NCI-H2196 treated with DMSO at 0.1 percent for 48 hours (cell line): ENCODE data around the gene PI4KB.
"Not testable (repeated sequence)": the region's sequence is repeated elsewhere in the genome, so short reads cannot be mapped to it uniquely, and the experiment has no call there.

ENCODE experiments used
- DNase-seq: peaks from one replicate; lab custom pipeline; 2025; ENCODE audit not compliant: unreplicated experiment; lab: John Stamatoyannopoulos, UW

The PI4KB gene

DNA sequence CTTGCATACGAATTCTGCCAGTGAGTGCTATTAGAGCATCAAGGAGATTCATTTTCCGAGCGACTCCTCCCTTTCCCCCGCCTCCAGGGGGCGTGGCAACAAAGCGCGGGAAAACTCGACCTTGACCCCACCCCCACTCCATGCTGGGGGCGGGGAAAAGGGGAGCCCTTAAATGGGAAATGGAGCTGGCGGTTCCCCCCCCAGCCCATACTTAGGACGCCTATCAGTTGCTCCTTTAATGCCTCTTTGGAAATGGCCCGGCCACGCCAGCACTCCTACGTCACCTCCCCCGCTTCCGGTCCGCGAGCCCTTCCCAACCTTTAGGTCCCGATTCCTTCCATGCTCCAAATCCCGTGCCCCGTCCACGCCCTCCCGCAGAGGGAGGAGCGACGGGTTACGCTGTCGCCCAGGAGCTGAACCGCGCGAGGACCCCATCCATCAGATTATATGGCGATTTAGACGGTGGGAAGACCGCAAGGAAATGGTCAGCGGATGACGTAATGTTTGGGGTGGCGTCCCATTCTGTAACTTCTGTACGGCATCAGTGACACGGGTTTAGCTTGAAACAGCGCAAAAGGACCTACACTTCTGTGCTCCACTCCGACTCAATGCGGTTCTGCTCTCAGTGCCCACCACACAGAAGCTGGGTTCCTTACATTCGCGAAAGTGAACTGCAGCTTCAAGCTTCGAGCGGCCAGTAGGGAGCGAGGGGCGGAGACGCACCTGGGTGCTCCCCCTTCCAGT is 45.8 kb downstream of the PI4KB start:
- peak; percentile 92 for DNase-seq

GRCh38 chr1:151277249-151277648 is 50.0 kb downstream of the PI4KB start:
- no peak for DNase-seq

GRCh38 chr1:151275341-151275740 is 51.9 kb downstream of the PI4KB start:
- not testable (repeated sequence) for DNase-seq

- no peak for DNase-seq
These were observed 53.2 kb downstream of the PI4KB start for GRCh38 chr1:151273924-151274466.

DNA sequence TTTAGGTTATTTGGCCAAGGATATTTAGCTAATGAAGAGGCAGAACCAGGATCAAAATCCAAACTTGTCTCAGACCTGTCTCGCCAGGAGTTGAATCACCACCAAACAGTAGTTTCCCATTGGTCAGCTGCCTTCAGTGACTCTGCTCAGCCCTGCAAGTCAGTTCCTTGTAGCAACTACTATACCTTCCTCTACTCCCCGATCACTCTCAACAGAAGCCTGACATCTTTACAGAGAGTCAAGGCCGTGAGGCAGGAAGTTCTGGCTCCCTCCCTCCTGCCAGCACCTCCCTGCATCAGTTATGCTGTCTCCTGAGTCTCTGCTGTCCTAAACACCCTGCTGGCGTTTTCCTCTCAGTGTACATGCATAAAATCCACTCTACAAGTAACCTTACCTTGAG is 59.5 kb downstream of the PI4KB start:
- no peak for DNase-seq

GRCh38 chr1:151266821-151267220 is 60.4 kb downstream of the PI4KB start:
- no peak for DNase-seq

DNA sequence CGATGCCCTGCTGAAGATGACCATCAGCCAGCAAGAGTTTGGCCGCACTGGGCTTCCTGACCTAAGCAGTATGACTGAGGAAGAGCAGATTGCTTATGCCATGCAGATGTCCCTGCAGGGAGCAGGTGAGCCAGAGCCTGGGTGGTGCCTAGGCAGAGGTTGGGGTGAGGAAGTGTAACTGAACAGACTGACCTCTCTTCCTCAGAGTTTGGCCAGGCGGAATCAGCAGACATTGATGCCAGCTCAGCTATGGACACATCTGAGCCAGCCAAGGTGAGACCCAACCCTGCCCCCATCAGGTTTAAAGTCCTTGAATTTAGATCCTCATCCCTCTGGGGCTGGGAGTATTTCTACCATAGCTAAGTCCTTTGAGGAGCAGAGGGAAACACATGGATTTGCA is 60.9 kb downstream of the PI4KB start:
- no peak for DNase-seq

GRCh38 chr1:151265446-151266236 is 61.6 kb downstream of the PI4KB start:
- DNase-seq = no peak

DNA sequence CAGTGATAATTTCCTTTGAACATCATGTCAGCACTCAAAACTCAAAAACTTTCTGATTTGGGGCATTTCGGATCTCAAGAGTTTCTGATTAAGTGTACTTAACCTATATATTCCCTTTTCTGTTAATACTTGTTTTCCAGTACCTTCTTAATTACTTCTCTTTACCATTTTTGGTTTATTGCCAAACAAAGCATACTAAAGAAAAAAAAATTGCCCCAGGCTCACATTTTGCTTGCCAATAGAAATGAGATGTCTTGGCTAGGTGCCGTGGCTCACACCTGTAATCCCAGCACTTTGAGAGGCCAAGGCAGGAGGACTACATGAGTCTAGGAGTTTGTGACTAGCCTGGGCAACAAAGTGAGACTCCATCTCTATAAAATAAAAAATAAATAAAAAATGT is 67.9 kb downstream of the PI4KB start:
- no peak for DNase-seq

- no peak for DNase-seq
These were observed 71.8 kb downstream of the PI4KB start for GRCh38 chr1:151255381-151255780.

DNA sequence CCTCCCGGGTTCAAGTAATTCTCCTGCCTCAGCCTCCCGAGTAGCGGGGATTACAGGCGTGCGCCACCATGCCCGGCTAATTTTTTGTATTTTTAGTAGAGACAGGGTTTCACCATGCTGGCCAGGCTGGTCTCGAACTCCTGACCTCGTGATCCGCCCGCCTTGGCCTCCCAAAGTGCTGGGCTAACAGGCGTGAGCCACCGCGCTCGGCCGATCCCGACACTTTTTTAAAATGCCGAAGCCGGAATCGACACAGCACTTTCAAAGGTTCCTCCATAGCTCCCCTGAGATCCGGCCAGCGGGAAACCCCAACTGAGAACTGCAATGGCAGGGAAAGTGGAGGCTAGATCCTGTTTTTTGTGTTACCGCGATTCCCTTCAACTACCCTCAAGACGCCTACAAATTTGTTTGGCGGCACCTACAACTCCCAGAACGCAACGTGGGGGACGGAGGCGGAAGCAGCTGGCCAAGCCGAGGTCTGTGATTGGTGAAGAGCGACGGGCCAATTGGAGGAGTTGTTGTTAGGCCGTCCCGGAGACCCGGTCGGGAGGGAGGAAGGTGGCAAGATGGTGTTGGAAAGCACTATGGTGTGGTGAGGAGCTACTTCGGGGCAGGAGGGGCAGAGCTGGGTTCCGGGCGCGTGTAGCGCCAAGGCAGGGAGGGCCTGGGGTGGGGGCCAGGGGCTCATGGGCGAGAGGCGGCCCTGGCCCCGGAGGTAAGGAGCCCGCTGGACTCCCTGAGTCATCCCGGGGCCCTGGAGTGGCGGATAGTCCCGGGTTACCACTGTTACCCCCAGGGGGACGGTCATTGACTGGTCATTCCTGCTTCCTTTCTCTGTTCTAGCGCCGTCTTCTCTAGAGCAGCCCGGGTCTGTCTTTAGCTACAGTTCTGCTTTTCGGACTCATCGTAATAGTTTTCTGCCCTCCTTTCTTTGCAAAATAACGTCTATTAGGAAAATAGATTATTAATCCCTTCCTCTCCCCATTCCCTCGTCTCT is 72.7 kb downstream of the PI4KB start, which contains the start of gene PSMD4:
Gene PSMD4, plus strand, starts transcription at position 518 of the 997 bp plus-strand sequence. Its CDS starts 49 bp downstream, at position 567.
- peak; percentile 93 for DNase-seq

DNA sequence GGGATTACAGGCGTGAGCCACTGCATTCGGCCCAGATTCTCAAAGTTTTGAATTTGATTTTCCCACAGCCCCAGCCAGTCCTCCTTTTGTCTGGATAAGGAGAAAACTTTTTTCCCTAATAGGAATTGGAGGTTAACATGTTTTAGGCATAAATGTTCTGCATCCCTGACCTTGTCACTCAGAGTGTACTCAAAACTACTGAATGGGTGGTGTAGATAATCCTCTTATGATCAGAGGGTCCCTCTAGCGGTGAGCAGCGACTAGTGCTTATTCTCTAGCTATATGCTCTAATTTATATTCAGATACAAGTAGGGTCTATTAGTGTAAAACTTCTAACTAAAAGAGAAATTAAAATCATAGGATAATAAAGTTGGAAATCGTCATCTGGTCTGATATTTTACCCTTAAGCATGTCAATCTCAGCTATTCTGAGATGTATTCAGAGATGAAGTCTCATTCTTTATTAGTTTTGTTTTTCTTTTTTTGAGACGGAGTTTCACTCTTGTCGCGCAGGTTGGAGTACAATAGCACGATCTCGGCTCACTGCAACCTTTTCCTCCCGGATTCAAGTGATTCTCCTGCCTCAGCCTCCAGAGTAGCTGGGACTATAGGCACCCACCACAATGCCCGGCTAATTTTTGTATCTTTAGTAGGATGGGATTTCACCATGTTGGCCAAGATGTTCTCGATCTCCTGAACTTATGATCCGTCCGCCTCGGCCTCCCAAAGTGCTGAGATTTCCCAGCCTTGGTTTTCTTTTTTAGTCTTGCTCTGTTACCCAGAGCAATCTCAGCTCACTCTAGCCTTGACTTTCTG is 75.4 kb downstream of the PI4KB start:
- DNase-seq = peak; percentile 62

DNA sequence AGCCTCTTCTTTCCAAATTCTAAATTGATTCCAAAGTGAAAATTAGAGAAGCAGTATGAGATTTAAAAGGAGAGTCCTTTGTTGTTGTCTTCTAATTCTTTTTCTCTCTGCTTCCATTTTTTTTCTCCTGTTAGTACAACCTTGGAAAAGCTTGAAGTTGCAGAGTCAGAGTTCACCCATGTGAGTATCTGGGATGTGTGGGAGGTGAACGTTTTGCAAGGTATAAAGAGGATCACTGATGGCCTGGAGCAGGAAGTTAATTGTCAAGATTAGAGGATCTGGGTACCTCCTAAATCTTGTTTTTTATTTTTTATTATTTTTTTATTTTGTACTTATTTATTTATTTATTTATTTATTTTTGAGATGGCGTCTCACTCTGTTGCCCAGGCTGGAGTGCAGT is 80.4 kb downstream of the PI4KB start:
- DNase-seq = no peak

DNA sequence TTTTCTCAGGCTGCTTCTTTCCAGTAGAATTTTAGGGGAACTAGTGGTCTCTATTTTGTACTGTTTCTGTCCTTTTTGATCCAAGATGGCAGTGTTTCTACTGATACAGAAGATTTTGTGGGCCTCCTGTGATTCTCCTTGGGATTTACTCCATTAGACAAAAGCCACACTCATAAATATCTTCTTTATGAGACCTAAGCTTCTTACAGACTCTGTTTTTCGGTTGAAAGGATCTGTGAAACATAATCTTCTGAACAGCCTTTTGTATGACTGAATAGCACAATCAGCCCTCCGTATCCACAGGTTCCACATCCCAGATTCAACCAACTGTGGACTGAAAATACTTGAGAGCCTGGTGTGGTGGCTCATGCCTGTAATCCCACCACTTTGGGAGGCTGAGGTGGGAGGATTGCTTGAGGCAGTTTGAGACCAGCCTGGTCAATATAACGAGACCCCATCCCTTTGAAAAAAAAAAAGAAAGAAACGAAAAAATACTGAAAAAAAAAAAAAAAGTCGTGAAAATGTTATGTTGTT is 83.5 kb downstream of the PI4KB start:
- DNase-seq = no peak

DNA sequence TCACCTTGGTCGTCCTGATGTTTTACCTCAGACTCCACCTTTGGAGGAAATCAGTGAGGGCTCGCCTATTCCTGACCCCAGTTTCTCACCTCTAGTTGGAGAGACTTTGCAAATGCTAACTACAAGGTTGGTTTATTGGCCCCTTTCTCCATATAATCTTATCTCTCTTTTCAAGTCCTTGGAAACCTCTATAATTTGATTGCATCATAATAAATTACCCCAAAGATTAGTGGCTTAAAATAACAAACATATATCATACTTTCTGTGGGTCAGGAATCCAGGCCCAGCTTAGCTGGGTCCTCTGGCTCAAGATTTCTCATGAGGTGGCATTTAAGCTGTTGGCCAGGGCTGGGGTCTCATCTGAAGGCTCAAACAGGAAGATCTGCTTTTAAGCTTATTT is 84.8 kb downstream of the PI4KB start:
- DNase-seq = no peak
